Panc1 (cell line): Measurements from ENCODE around the gene ADGRB3. TPM values are rescaled to one million over a fixed set of nuclear protein-coding genes. Genes with fewer than 3 reads are reported as not detected.

Experiments
- ATAC-seq: fragments of 200-7000 bp; cut with Tn5 transposase; 2 replicates; pipeline ENCODE4 v1.9.1; 2020; ENCODE audit warnings: mild to moderate bottlenecking, moderate library complexity
- BruUV-seq: library from RNA; stranded (reverse); fragments of 400-500 nt; replicated peaks from 2 replicates; lab custom pipeline; 2021; lab: Mats Ljungman, UMichigan
- CTCF ChIA-PET: fragments of 300-600 bp; sonication (Branson Sonifier 250); formaldehyde crosslinking; loops from one replicate; lab custom pipeline; 2022; ENCODE audit warnings: antibody characterized with exemption; lab: Charles Lee
- POLR2A ChIA-PET: fragments of 300-600 bp; sonication (Branson Sonifier 250); formaldehyde crosslinking; loops from one replicate; lab custom pipeline; 2022; ENCODE audit warnings: antibody characterized with exemption; lab: Charles Lee
- DNase-seq: peaks from one replicate; pipeline ENCODE4 v3.0.0-alpha.2; 2010; ENCODE audit warnings: low read depth, low spot score
- H3K27ac ChIP-seq: 2 replicates; pipeline ENCODE4 v1.5.1; 2011; ENCODE audit warnings: mild to moderate bottlenecking, low read length, inconsistent platforms
- H3K27me3 ChIP-seq: fragments of 200-500 bp; sonication (Bioruptor generic); 2 replicates; pipeline ENCODE4 v1.6.0; 2014; ENCODE audit warnings: low read length, inconsistent platforms; ENCODE audit not compliant: control insufficient read depth, insufficient read depth
- H3K36me3 ChIP-seq: fragments of 200-500 bp; sonication (Bioruptor generic); 2 replicates; pipeline ENCODE4 v1.5.1; 2014; ENCODE audit warnings: inconsistent platforms, mild to moderate bottlenecking, low read length, moderate library complexity; ENCODE audit not compliant: control insufficient read depth, insufficient read depth
- H3K4me1 ChIP-seq: 2 replicates; pipeline ENCODE4 v1.5.1; 2011; ENCODE audit warnings: inconsistent platforms, mild to moderate bottlenecking, low read length, moderate library complexity; ENCODE audit not compliant: control insufficient read depth, insufficient read depth
- H3K4me3 ChIP-seq, 2 experiments: 2 replicates each; pipeline ENCODE4 v1.5.1; 2011 to 2012; ENCODE audit warnings: low read depth in 2 of 2, low read length in 2 of 2, mild to moderate bottlenecking in 2 of 2, inconsistent platforms in 1 of 2, moderate library complexity in 1 of 2
- H3K9me3 ChIP-seq: fragments of 200-500 bp; sonication (Bioruptor generic); 2 replicates; pipeline ENCODE4 v1.5.1; 2014; ENCODE audit warnings: low read depth, mild to moderate bottlenecking, inconsistent platforms, low read length, moderate library complexity; ENCODE audit not compliant: control insufficient read depth, insufficient read depth
- CTCF ChIP-seq: fragments of 450-650 bp; IDR thresholded peaks from 2 replicates; pipeline ENCODE4 v1.5.1; 2017; ENCODE audit warnings: mild to moderate bottlenecking
- POLR2AphosphoS5 ChIP-seq: IDR thresholded peaks from 2 replicates; pipeline ENCODE4 v1.6.1; 2012; ENCODE audit warnings: mild to moderate bottlenecking, low read depth, low read length, moderate library complexity
- REST ChIP-seq, 2 experiments: IDR thresholded peaks; 2 replicates each; pipeline ENCODE4 v1.6.1; 2011 to 2012; ENCODE audit warnings: low read depth in 2 of 2, control low read depth in 1 of 2, low read length in 1 of 2, mild to moderate bottlenecking in 1 of 2, moderate library complexity in 1 of 2; ENCODE audit not compliant: insufficient read depth in 1 of 2
- SIN3A ChIP-seq: IDR thresholded peaks from 2 replicates; pipeline ENCODE4 v1.6.1; 2012; ENCODE audit warnings: low read depth, mild to moderate bottlenecking, low read length, moderate library complexity, borderline replicate concordance; ENCODE audit not compliant: insufficient read depth
- TCF7L2 ChIP-seq: IDR thresholded peaks from 2 replicates; pipeline ENCODE4 v1.6.1; 2011; ENCODE audit warnings: mild to moderate bottlenecking, low read depth, low read length, inconsistent platforms
- in situ Hi-C: cut with HindIII; loops from 2 replicates; pipeline ENCODE4 v1.10.0; 2016; ENCODE audit warnings: low sequenced_read_pairs, low pct_unique_long_range_greater_than_20kb
- intact Hi-C: fragments of 100-400 bp; cut with micrococcal nuclease; formaldehyde crosslinking; loops from one replicate; pipeline ENCODE4 v1.10.0; 2022; ENCODE audit not compliant: unreplicated experiment
- total RNA-seq: library from RNA; stranded (reverse); gene quantifications from one replicate; pipeline ENCODE4 v1.2.1, GENCODE V29; 2021; ENCODE audit not compliant: unreplicated experiment

ADGRB3 gene
- total RNA-seq, 1 experiment from 2014 or later = 0.10 TPM

GRCh38 chr6:69311888-69312287 lies 676.8 kb downstream of the ADGRB3 start:
- no peaks in the 10 kb centered on the region for H3K36me3 ChIP-seq
- BruUV-seq = no TSS peak
- in situ Hi-C loops (no loop called here), intact Hi-C loops (no loop called here)
- H3K4me3 ChIP-seq = no peak overlapping the region
- H3K27ac ChIP-seq = no peak overlapping the region
- TF ChIP-seq CTCF (no peak), POLR2AphosphoS5 (no peak), TCF7L2 (no peak), SIN3A (no peak), REST (IDR thresholded peaks at IDR 0.05; ENCODE audit: insufficient read depth in 1 of 2, low read depth in 2 of 2, low read length in 1 of 2) (no peak)
- POLR2A ChIA-PET = no interaction called here
- DNase-seq (no peak), ATAC-seq (no peak)
- H3K4me1 ChIP-seq = no peaks in the 10 kb centered on the region
- H3K27me3 ChIP-seq = no peaks in the 10 kb centered on the region
- CTCF ChIA-PET = no interaction called here
- H3K9me3 ChIP-seq = 0 out of 2 replicates have a peak, but pooled peaks cover 10% of the 10 kb centered on the region

GRCh38 chr6:69314001-69314400 lies 678.9 kb downstream of the ADGRB3 start:
- POLR2A ChIA-PET = no interaction called here
- H3K27me3 ChIP-seq = no peaks in the 10 kb centered on the region
- no peak for TF ChIP-seq POLR2AphosphoS5
- TF ChIP-seq TCF7L2 = no peak
- TF ChIP-seq REST (IDR thresholded peaks at IDR 0.05; ENCODE audit: insufficient read depth in 1 of 2, low read depth in 2 of 2, low read length in 1 of 2) = no peak
- no peak for TF ChIP-seq CTCF
- no peak for TF ChIP-seq SIN3A
- intact Hi-C loops = no loop called here
- H3K36me3 ChIP-seq = no peaks in the 10 kb centered on the region
- no peak overlapping the region for H3K27ac ChIP-seq
- in situ Hi-C loops = no loop called here
- no TSS peak for BruUV-seq
- H3K4me3 ChIP-seq = no peak overlapping the region
- CTCF ChIA-PET = no interaction called here
- no peaks in the 10 kb centered on the region for H3K4me1 ChIP-seq
- H3K9me3 ChIP-seq = 0 out of 2 replicates have a peak, but pooled peaks cover 2% of the 10 kb centered on the region
- ATAC-seq = no peak
- DNase-seq = no peak
